Kidney (tissue), 14 donors: Measurements from ENCODE around the gene ABLIM1. TPM values are rescaled to one million over a fixed set of nuclear protein-coding genes. Genes with fewer than 3 reads are reported as not detected.

Experiments
- DNase-seq, 5 donors: peaks; one replicate each; pipeline ENCODE4 v3.0.0-alpha.2; 2013 to 2020
- FAIRE-seq: peaks from 2 replicates; lab custom pipeline; 2012; peaks lifted over from hg19 to GRCh38; lab: Jason Lieb, UNC
- H3K27ac ChIP-seq, 2 donors: one replicate each; pipeline ENCODE4 v1.7.0; 2013; ENCODE audit warnings: low read depth in 2 of 2, low read length in 2 of 2, inconsistent platforms in 1 of 2
- H3K27me3 ChIP-seq: one replicate; pipeline ENCODE4 v1.7.1; 2013; ENCODE audit warnings: low read length, inconsistent platforms; ENCODE audit not compliant: control insufficient read depth, insufficient read depth
- H3K36me3 ChIP-seq, 3 donors: one replicate each; pipeline versions ENCODE4 v1.7.0 to v1.7.1; 2013; ENCODE audit warnings: low read length in 3 of 3, control low read depth in 1 of 3, inconsistent platforms in 1 of 3; ENCODE audit not compliant: insufficient read depth in 3 of 3, control insufficient read depth in 2 of 3
- H3K4me1 ChIP-seq, 3 donors: one replicate each; pipeline versions ENCODE4 v1.7.0 to v1.7.1; 2013; ENCODE audit warnings: low read length in 3 of 3, inconsistent platforms in 1 of 3, low read depth in 1 of 3; ENCODE audit not compliant: control insufficient read depth in 2 of 3, insufficient read depth in 2 of 3
- H3K4me3 ChIP-seq, 3 donors: one replicate each; pipeline versions ENCODE4 v1.7.0 to v1.8.1; 2013; ENCODE audit warnings: low read length in 3 of 3, control low read depth in 1 of 3, inconsistent platforms in 1 of 3
- H3K9ac ChIP-seq, 3 donors: one replicate each; pipeline versions ENCODE4 v1.7.0 to v1.7.1; 2013; ENCODE audit warnings: low read length in 3 of 3, control low read depth in 1 of 3, inconsistent platforms in 1 of 3
- H3K9me3 ChIP-seq, 3 donors: one replicate each; pipeline versions ENCODE4 v1.7.0 to v1.7.1; 2013; ENCODE audit warnings: low read length in 3 of 3, control low read depth in 1 of 3, inconsistent platforms in 1 of 3; ENCODE audit not compliant: control insufficient read depth in 2 of 3, insufficient read depth in 1 of 3
- intact Hi-C: fragments of 100-400 bp; cut with DNase I; formaldehyde crosslinking; loops from one replicate; pipeline ENCODE4 v1.11.1; 2022
- polyA plus RNA-seq: library from polyadenylated mRNA; stranded (reverse); fragments of 350-450 nt; fragmentation: Illumina TruSeq; extraction: RNeasy Lipid Tissue Mini Kit (QIAGEN cat#74804); gene quantifications from one replicate; pipeline ENCODE4 v1.2.3, GENCODE V29; 2014; ENCODE audit warnings: low read depth, low replicate concordance; ENCODE audit not compliant: insufficient read depth
- total RNA-seq: library from RNA; stranded (reverse); fragmentation: NEBNext Ultra II Directional; extraction: Animal tissue kit (Norgen Biotek cat#: 25700); gene quantifications from one replicate; pipeline ENCODE4 v1.2.1, GENCODE V29; 2021
- TF ChIP-seq, protein P1 (sequence below): IDR thresholded peaks from 3 replicates; pipeline ENCODE4 v1.5.1; 2012; ENCODE audit warnings: mild to moderate bottlenecking, moderate library complexity, borderline replicate concordance; ENCODE audit not compliant: insufficient read depth; ENCODE audit errors: extremely low read depth
- donor health status: control.
- donor health status: control.
- donor health status: control.
- donor health status: control.
- donor health status: control.
- donor health status: DM: yes; HTN: yes; CAD: no.
- donor health status: Normal renal cell carcinoma (clear cell type).

Gene ABLIM1
- total and polyA plus RNA-seq, 2 donors from 2014 or later: 32.3 to 158 TPM

DNA sequence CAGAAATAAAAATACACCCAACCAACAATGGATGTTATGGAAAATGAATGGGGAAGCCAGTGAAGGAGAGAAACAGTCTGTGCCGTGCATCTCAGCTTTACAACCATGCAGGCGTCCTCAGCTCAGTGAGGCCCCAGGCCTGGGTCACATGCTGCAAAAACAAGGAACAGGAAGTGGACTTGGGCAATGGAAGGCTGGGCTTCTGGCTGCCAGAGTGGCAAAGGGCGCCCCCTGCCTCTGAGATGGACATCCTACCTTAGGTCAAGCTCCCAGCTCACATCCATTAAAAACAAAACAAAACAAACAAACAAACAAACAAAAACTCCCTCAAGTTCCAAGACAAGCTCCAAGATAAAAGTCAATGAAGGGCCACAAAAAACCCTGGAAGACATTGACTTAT, 199.1 kb downstream of the ABLIM1 start:
- Histone ChIP-seq H3K36me3 (peaks cover 0 to 3% (median 0%) of the 10 kb centered on the region in 3 donors), H3K4me3 (no peak overlapping the region), H3K27ac (no peak overlapping the region), H3K4me1 (no peaks in the 10 kb centered on the region), H3K9me3 (no peaks in the 10 kb centered on the region), H3K27me3 (no peaks in the 10 kb centered on the region), H3K9ac (no peak overlapping the region)
- TF ChIP-seq, protein P1, sequence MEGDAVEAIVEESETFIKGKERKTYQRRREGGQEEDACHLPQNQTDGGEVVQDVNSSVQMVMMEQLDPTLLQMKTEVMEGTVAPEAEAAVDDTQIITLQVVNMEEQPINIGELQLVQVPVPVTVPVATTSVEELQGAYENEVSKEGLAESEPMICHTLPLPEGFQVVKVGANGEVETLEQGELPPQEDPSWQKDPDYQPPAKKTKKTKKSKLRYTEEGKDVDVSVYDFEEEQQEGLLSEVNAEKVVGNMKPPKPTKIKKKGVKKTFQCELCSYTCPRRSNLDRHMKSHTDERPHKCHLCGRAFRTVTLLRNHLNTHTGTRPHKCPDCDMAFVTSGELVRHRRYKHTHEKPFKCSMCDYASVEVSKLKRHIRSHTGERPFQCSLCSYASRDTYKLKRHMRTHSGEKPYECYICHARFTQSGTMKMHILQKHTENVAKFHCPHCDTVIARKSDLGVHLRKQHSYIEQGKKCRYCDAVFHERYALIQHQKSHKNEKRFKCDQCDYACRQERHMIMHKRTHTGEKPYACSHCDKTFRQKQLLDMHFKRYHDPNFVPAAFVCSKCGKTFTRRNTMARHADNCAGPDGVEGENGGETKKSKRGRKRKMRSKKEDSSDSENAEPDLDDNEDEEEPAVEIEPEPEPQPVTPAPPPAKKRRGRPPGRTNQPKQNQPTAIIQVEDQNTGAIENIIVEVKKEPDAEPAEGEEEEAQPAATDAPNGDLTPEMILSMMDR: peak; percentile 45
- intact Hi-C loops: no loop called here
- peak in 4 of 5 donors; percentile 32 to 65 (median 56) for DNase-seq
- no peak for FAIRE-seq

DNA sequence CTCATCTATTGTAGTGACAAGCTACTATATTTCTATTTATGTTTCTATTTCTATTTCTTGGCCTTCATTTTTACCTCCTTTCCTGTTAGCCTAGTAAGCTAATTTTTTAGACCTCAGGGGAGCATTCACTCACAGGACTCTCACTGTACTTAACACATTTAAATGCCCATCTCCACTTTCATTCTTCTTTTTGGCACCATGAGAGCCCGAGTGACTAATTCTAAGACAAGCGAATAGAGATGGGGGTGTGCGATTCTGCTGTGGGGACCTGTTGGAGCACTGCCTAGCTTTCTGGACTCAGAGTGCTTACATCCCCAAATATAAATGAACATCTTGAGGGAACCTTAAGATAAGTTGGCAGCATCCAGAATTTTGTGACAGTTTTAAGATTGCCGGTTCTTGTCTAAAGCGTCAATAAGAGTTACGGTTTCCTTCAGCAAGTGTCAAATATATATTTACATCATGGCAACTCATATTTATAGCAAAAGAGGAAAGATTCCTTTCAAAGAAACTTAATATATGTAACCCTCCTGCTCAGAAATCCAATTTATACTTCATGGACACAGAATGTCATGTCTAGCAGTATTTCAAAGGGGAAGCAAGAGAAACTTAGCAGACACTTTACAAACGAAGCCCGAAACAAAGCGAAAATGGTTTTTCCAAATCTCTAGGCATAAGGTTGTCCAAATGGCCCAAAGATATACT, 199.7 kb downstream of the ABLIM1 start:
- H3K36me3 ChIP-seq: peaks cover 0 to 3% (median 2%) of the 10 kb centered on the region in 3 donors
- DNase-seq (no peak), FAIRE-seq (no peak)
- no peaks in the 10 kb centered on the region for H3K27me3 ChIP-seq
- H3K4me3 ChIP-seq: no peak overlapping the region
- intact Hi-C loops: no loop called here
- no peak overlapping the region for H3K9ac ChIP-seq
- H3K4me1 ChIP-seq: no peaks in the 10 kb centered on the region
- no peak overlapping the region for H3K27ac ChIP-seq
- TF ChIP-seq, protein P1: no peak
- H3K9me3 ChIP-seq: no peaks in the 10 kb centered on the region

DNA sequence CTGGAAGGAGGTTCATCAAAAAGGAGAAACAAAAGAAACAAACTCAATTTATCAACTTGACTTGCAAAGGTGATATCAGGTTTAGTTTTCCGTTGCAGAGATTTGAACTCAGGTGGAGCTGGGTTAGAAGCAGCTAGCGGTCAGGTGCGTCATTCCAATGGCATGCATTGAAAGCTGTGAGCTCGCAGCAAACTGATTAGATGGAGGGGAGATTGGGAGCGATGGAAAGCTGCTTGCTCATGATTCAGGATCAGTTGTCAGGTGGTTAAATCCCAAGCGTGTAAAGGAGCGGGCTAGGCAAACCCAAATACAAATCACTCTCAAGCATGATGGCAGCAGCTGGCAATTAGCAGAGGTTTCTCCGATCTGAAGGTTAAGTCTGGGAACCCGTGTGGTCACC, 204.5 kb downstream of the ABLIM1 start:
- no peak overlapping the region for H3K4me3 ChIP-seq
- peaks cover 0 to 5% (median 0%) of the 10 kb centered on the region in 3 donors for H3K4me1 ChIP-seq
- no peak overlapping the region for H3K9ac ChIP-seq
- H3K27ac ChIP-seq: no peak overlapping the region
- H3K27me3 ChIP-seq: no peaks in the 10 kb centered on the region
- TF ChIP-seq, protein P1: no peak
- DNase-seq: no peak
- peaks cover 0 to 4% (median 3%) of the 10 kb centered on the region in 3 donors for H3K36me3 ChIP-seq
- intact Hi-C loops: no loop called here
- no peak for FAIRE-seq
- no peaks in the 10 kb centered on the region for H3K9me3 ChIP-seq

DNA sequence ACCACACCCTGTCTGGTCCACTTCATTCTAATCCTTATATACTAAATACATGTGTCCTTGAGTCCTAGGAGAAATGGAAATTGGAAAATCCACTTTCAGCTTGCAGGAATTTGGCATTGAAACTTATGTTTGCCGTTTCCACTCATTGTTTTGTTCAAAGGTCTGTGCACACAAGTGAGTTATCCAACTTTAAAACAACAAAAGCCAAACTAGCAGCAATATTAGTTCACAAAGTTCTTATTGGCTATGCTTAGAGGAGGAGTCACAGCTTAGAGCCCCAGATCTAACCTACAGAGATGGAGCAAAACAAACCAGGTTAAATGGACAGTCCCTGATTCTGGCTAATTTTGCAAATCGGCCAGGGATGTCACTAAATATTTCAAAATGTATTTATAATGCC, 209.2 kb downstream of the ABLIM1 start:
- no peaks in the 10 kb centered on the region for H3K27me3 ChIP-seq
- H3K9ac ChIP-seq: no peak overlapping the region
- no peak overlapping the region for H3K27ac ChIP-seq
- peaks cover 0 to 4% (median 3%) of the 10 kb centered on the region in 3 donors for H3K36me3 ChIP-seq
- H3K4me3 ChIP-seq: no peak overlapping the region
- no peaks in the 10 kb centered on the region for H3K9me3 ChIP-seq
- FAIRE-seq (no peak), DNase-seq (no peak)
- H3K4me1 ChIP-seq: peaks cover 0 to 5% (median 2%) of the 10 kb centered on the region in 3 donors
- intact Hi-C loops: no loop called here
- TF ChIP-seq, protein P1: no peak
